Measurements from ENCODE around the gene RASSF3.

RASSF3 gene

DNA sequence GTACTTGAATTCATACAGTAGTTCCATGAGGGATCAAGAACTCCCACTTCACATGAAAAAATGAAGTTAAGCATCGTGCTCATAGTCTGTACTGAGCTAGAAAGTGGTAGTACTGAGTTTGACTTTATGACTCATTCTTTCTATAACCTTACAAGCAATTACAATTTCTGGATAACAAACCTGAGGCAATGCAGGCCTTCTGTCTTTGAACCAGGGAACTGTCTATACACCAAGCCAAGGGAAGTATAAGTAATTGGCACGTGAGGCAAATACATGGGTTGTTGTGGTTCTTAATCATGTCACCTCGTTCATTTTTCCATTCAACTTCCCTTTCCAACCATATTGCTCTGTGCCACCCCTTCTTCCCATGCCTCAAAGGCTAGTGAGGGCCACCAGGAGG is 132.1 kb downstream of the RASSF3 start:
- DNase-seq (ENCODE audit: low read depth) = no peak
- H3K4me3 ChIP-seq (ENCODE audit: low read depth, low read length) = no peak overlapping the region
- TF ChIP-seq, protein P1, sequence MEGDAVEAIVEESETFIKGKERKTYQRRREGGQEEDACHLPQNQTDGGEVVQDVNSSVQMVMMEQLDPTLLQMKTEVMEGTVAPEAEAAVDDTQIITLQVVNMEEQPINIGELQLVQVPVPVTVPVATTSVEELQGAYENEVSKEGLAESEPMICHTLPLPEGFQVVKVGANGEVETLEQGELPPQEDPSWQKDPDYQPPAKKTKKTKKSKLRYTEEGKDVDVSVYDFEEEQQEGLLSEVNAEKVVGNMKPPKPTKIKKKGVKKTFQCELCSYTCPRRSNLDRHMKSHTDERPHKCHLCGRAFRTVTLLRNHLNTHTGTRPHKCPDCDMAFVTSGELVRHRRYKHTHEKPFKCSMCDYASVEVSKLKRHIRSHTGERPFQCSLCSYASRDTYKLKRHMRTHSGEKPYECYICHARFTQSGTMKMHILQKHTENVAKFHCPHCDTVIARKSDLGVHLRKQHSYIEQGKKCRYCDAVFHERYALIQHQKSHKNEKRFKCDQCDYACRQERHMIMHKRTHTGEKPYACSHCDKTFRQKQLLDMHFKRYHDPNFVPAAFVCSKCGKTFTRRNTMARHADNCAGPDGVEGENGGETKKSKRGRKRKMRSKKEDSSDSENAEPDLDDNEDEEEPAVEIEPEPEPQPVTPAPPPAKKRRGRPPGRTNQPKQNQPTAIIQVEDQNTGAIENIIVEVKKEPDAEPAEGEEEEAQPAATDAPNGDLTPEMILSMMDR (IDR thresholded peaks at IDR 0.05; ENCODE audit: insufficient read depth, low read depth, low read length, missing control alignments) = no peak

DNA sequence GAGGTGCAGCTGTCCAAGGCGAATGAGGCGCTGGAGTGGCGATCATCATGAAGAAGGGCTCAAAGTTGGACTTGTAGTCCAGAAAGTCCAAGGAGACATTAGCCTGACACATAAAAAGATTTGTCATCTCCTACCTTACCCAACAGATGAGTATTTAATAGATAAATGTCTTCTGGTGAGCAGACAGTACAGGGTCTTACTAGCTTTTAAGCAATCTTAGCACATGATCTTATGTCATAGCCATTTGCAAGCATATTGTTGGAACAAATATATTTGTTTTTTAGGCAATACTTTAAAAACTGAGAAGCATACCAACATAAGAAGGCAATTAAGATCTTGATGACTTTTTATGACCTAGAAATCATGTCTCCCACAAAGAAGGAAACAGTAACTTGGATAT is 132.9 kb downstream of the RASSF3 start:
- DNase-seq (ENCODE audit: low read depth) = no peak
- TF ChIP-seq, protein P1 (IDR thresholded peaks at IDR 0.05; ENCODE audit: insufficient read depth, low read depth, low read length, missing control alignments) = no peak
- no peak overlapping the region for H3K4me3 ChIP-seq (ENCODE audit: low read depth, low read length)

DNA sequence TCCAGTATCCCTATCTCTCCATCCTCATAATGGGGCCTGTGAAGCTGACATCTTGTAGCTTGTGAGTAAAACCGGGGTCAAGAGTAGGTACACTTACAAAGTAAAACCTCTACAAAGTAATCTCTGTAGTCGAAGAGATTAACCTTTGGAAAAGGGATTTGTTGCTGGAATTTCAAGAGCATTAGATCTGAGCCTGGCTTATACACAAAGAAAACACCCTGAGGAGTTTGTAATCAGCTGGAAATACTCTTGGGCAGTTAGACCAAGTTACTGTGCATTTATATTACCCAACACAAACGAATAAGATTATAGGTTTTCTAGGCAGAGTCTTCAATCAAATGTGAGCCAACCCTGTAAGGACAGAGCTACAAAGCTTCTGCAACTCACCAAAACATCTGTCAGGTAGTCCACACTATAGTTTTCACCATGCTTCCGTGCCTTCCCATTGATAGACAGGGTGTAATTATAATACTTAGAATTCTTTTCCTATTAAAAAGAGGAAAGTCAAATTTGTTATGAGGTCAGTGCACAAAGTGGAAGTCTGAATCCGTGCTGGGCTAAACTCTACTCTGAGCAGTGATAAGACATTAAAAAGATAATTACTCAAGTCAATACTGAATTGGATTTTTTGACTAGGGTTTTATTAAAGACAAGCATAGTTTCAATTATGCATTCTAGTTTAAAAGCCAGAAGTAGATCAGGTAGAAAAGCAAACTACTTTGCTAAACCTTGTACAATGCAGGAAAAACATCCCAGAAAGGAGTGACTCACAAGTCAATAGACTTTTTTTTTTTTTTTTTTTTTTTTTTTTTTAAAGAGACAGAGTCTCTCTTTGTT is 134.3 kb downstream of the RASSF3 start:
- H3K4me3 ChIP-seq (ENCODE audit: low read depth, low read length) = no peak overlapping the region
- TF ChIP-seq, protein P1 (IDR thresholded peaks at IDR 0.05; ENCODE audit: insufficient read depth, low read depth, low read length, missing control alignments) = no peak

DNA sequence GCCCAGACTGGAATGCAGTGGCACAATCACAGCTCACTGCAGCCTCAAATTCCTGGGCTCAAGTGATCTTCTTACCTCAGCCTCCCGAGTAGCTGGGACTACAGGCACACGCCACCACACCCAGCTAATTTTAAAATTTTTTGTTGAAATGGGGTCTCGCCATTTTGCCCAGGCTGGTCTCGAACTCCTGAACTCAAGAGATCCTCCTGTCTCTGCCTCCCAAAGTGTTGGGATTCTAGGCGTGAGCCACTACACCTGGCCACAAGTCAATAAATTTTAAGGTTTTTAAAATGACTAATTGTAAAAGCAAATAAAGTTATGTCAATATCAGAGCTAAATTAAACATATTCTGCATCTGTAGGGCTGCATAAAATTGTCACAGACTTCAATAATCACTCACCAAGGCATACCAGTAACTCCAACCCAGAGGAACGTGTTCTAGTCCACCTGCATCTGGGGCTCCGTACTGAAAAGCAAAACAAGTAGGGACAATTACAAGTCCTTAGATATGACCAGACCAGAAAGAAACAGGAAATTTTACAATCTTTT is 135.0 kb downstream of the RASSF3 start:
- no peak for DNase-seq (ENCODE audit: low read depth)
- H3K4me3 ChIP-seq (ENCODE audit: low read depth, low read length) = no peak overlapping the region
- TF ChIP-seq, protein P1 (IDR thresholded peaks at IDR 0.05; ENCODE audit: insufficient read depth, low read depth, low read length, missing control alignments) = no peak

More for the DNA sequence above, 134.3 kb downstream of the RASSF3 start:
- DNase-seq (ENCODE audit: low read depth) = no peak

DNA sequence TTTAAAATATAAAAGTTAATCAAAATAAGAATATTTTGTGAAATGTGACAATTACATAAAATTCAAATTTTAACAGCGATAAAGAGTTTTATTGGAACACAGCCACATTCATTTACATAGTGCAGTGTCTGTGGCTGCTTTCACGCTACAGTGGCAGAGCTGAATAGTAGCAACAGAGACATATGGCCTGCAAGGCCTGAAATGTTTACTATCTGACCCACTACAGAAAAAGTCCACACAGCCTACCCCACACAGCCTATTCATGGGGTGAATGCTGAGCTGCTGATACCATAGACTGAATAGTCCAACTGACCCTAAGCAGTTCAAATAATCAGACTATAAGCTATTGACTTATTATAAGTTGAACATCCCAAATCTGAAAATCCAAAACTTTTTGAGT is 135.7 kb downstream of the RASSF3 start:
- no peak for DNase-seq (ENCODE audit: low read depth)
- TF ChIP-seq, protein P1 (IDR thresholded peaks at IDR 0.05; ENCODE audit: insufficient read depth, low read depth, low read length, missing control alignments) = no peak

DNA sequence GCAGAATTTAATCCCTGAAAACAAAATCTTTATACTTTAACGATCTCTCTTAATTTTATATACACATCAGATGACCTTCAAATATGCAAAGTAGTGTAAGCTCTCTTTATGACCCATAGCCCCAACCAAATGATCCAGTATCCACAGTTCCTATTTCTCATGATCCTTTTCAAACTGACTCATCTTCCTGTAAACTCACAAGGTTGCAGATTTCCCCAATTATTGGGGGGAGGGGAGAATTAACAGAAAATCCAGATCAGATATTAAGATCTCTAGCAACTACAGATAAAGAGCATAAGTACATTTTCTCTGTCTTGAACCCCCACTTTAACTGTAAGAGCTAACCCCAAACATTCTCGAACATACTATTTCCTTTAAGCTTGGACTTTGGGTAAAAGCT is 136.4 kb downstream of the RASSF3 start:
- TF ChIP-seq, protein P1 (IDR thresholded peaks at IDR 0.05; ENCODE audit: insufficient read depth, low read depth, low read length, missing control alignments) = no peak
- H3K4me3 ChIP-seq (ENCODE audit: low read depth, low read length) = no peak overlapping the region
- no peak for DNase-seq (ENCODE audit: low read depth)

More for the DNA sequence above, 135.7 kb downstream of the RASSF3 start:
- no peak overlapping the region for H3K4me3 ChIP-seq (ENCODE audit: low read depth, low read length)

Measured in GM12865 (cell line).